ENCODE measurements around the gene FAM177B.

Gene FAM177B

GRCh38 chr1:222736972-222737371 is at the start of gene FAM177B:
TSS of gene FAM177B (plus strand) at chr1:222737202. CDS start at chr1:222746546, 9,344 bp downstream.
- peak in 1 of 3 experiments; percentile 9 for DNase-seq

- DNase-seq, result no peak
Measured at GRCh38 chr1:222691016-222691415, 46.0 kb upstream of the FAM177B start.

GRCh38 chr1:222694927-222695326 is 42.1 kb upstream of the FAM177B start:
- no peak for DNase-seq

- no peak for DNase-seq
Measured at GRCh38 chr1:222696741-222697140, 40.3 kb upstream of the FAM177B start.

GRCh38 chr1:222697203-222697602 is 39.8 kb upstream of the FAM177B start:
- DNase-seq, result no peak

- no peak for DNase-seq
Measured at GRCh38 chr1:222697826-222698225, 39.2 kb upstream of the FAM177B start.

- no peak for DNase-seq
Measured at GRCh38 chr1:222702210-222702609, 34.8 kb upstream of the FAM177B start.

GRCh38 chr1:222704260-222704659 is 32.7 kb upstream of the FAM177B start:
- no peak for DNase-seq

- no peak for DNase-seq
Measured at GRCh38 chr1:222706815-222707214, 30.2 kb upstream of the FAM177B start.

- DNase-seq, result no peak
Measured at GRCh38 chr1:222709700-222710153, 27.3 kb upstream of the FAM177B start.

- peak; percentile 27 to 85 (median 81) for DNase-seq
Measured at GRCh38 chr1:222711319-222712252, 25.4 kb upstream of the FAM177B start.

- peak; percentile 72 to 97 (median 95) for DNase-seq
Measured at GRCh38 chr1:222712253-222713090, 24.5 kb upstream of the FAM177B start, which contains the start of the genes AIDA and BROX. TSS of gene AIDA (minus strand) at chr1:222712491. CDS start at chr1:222712317, 174 bp downstream. TSS of gene BROX (plus strand) at chr1:222712564. CDS start at chr1:222715700, 3,136 bp downstream.

GRCh38 chr1:222713091-222713961 is 23.7 kb upstream of the FAM177B start:
- peak; percentile 81 to 97 (median 95) for DNase-seq

GRCh38 chr1:222716393-222716792 is 20.6 kb upstream of the FAM177B start:
- no peak for DNase-seq

GRCh38 chr1:222728746-222729145 is 8.3 kb upstream of the FAM177B start:
- no peak for DNase-seq

- no peak for DNase-seq
Measured at GRCh38 chr1:222730866-222731265, 6.1 kb upstream of the FAM177B start.

GRCh38 chr1:222732216-222733159 is 4.5 kb upstream of the FAM177B start:
- no peak for DNase-seq

- DNase-seq, result no peak
Measured at GRCh38 chr1:222734740-222735139, 2.3 kb upstream of the FAM177B start.

GRCh38 chr1:222736470-222736869 is 532 bp upstream of the FAM177B start:
- DNase-seq, result no peak

- DNase-seq, result no peak
Measured at GRCh38 chr1:222739465-222739864, 2.5 kb downstream of the FAM177B start.

- no peak for DNase-seq
Measured at GRCh38 chr1:222739929-222740328, 2.9 kb downstream of the FAM177B start.
